A549 (cell line): ENCODE data around the gene DGKH. TPM values are rescaled to one million over a fixed set of nuclear protein-coding genes. Genes with fewer than 3 reads are reported as not detected.

Source experiments
- ATAC-seq, 2 experiments: fragments of 200-7000 bp in 1 of 2; fragments of >200 bp in 1 of 2; cut with Nextera tagmentation in 1 of 2; cut with Tn5 transposase in 1 of 2; 3 replicates each; pipeline versions ENCODE4 v1.8.0 to v1.9.1; 2018 to 2020; ENCODE audit warnings: mild to moderate bottlenecking in 1 of 2, moderate library complexity in 1 of 2
- CTCF ChIA-PET: fragments of 300-600 bp; sonication (Branson Sonifier 250); formaldehyde crosslinking; extraction: SDS; loops from one replicate; lab custom pipeline; 2021; ENCODE audit warnings: antibody characterized with exemption, inconsistent platforms; lab: Yijun Ruan, JAX
- POLR2A ChIA-PET: fragments of 350-600 bp; formaldehyde crosslinking; extraction: SDS; loops from one replicate; lab custom pipeline; 2021; ENCODE audit warnings: antibody characterized with exemption, inconsistent platforms; lab: Yijun Ruan, JAX
- DNase-seq, 2 experiments: peaks; one replicate each; pipeline versions ENCODE4 v3.0.0 to v3.0.0-alpha.2; 2011 to 2016; ENCODE audit warnings: low read depth in 1 of 2, low spot score in 1 of 2
- FAIRE-seq: peaks from 2 replicates; lab custom pipeline; 2011; peaks lifted over from hg19 to GRCh38; lab: Jason Lieb, UNC
- H3K27ac ChIP-seq, 2 experiments: fragments of >200 bp; sonication (Bioruptor Twin); formaldehyde crosslinking; 3 replicates each; pipeline ENCODE4 v1.5.1; 2016 to 2017
- H3K4me1 ChIP-seq: fragments of >200 bp; sonication (Bioruptor Twin); formaldehyde crosslinking; 3 replicates; pipeline ENCODE4 v1.6.1; 2016
- H3K4me2 ChIP-seq: fragments of >200 bp; sonication (Bioruptor Twin); formaldehyde crosslinking; 3 replicates; pipeline ENCODE4 v1.6.1; 2016
- H3K4me3 ChIP-seq: fragments of >200 bp; sonication (Bioruptor Twin); formaldehyde crosslinking; 3 replicates; pipeline ENCODE4 v1.5.1; 2016
- H3K9me3 ChIP-seq: fragments of >200 bp; sonication (Bioruptor Twin); formaldehyde crosslinking; 3 replicates; pipeline ENCODE4 v1.6.1; 2016
- CHD4 ChIP-seq: fragments of 200-600 bp; sonication (generic); IDR thresholded peaks from 2 replicates; pipeline ENCODE4 v1.6.1; 2016; ENCODE audit warnings: antibody characterized with exemption, mild to moderate bottlenecking, borderline replicate concordance
- CTCF ChIP-seq: fragments of >200 bp; sonication (Bioruptor Twin); formaldehyde crosslinking; IDR thresholded peaks from 3 replicates; pipeline ENCODE4 v1.5.1; 2016
- E2F6 ChIP-seq: IDR thresholded peaks from 2 replicates; pipeline ENCODE4 v1.6.1; 2012; ENCODE audit warnings: low read depth, borderline replicate concordance
- ELK1 ChIP-seq: fragments of 150-350 bp; IDR thresholded peaks from 2 replicates; pipeline ENCODE4 v1.6.1; 2014; ENCODE audit warnings: low read depth, mild to moderate bottlenecking, low read length
- FOXS1 ChIP-seq: fragments of 250-450 bp; sonication (Bioruptor Pico); IDR thresholded peaks from 2 replicates; pipeline ENCODE4 v1.5.0; 2020; ENCODE audit warnings: mild to moderate bottlenecking, moderate library complexity
- HDAC2 ChIP-seq: fragments of 200-600 bp; sonication (generic); IDR thresholded peaks from 2 replicates; pipeline ENCODE4 v1.6.1; 2016
- POLR2A ChIP-seq: IDR thresholded peaks from 2 replicates; pipeline ENCODE4 v1.6.1; 2012; ENCODE audit warnings: mild to moderate bottlenecking, low read length
- REST ChIP-seq: fragments of 200-600 bp; sonication (generic); IDR thresholded peaks from 2 replicates; pipeline ENCODE4 v1.6.1; 2016; ENCODE audit warnings: antibody characterized with exemption, mild to moderate bottlenecking, moderate library complexity
- ZSCAN20 ChIP-seq: fragments of 250-450 bp; sonication (Bioruptor Pico); IDR thresholded peaks from 2 replicates; pipeline ENCODE4 v1.8.0; 2022; ENCODE audit warnings: mild to moderate bottlenecking, moderate library complexity
- WGBS: methylation state at CpG from one replicate; pipeline ENCODE4 v1.1.6; 2017; ENCODE audit errors: missing lambda C conversion rate; 5-methylcytosine and 5-hydroxymethylcytosine counted together
- polyA plus RNA-seq, 4 experiments: library from polyadenylated mRNA; depleted of rRNA in 3 of 4; stranded (reverse); fragments of >200 nt; fragmentation: RNase III in 1 of 4; extraction: RNeasy Plus Mini Kit Qiagen cat#74134 plus additional on column Dnase treatment in 1 of 4; gene quantifications; 2 replicates in 3 of 4; 3 replicates in 1 of 4; pipeline ENCODE4 v1.2.3, GENCODE V29; 2011 to 2017
- TF ChIP-seq, protein P1 (sequence below): IDR thresholded peaks from 2 replicates; pipeline ENCODE4 v1.6.1; 2012

Gene DGKH
- polyA plus RNA-seq, 2 of the 4 experiments (the other 2 are of a cell fraction): 3.8 to 6.7 TPM

GRCh38 chr13:42048684-42049453 is 421 bp downstream of the DGKH start (continued):
- peak; percentile 15; the same call in 1 of the 3 replicates for TF ChIP-seq CTCF
- no peak for TF ChIP-seq ZSCAN20
- TF ChIP-seq POLR2A: peak; percentile 29

DNA sequence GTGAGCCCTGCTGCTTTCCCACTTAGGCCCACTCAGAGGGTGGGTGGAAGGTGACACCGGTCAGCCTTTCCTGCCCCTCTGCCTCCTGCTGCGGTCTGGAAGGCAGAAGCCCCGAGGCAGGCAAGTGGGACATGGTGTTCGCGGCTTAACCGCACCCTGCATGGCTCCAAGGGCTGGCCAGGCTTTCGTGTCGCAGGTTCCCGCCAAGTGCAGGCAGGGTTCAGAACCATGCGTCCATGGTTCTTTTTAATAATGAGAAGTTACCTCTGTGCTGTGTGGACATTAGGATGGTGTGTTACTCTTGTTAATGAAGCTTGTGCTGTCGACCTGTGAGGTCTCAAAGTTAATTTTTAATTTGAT is 986 bp downstream of the DGKH start:
- no peak for FAIRE-seq
- peak in 1 of 2 experiments; percentile 28; a peak in 3 of 6 replicates for ATAC-seq
- peak overlapping the region; percentile 64 for H3K4me3 ChIP-seq
- DNase-seq: no peak
- ChIA-PET CTCF (interaction anchor here (1.0 kb wide), 1 partner anchor 13 kb away, joined by 5 read pairs; no protein-coding TSS in a partner anchor), POLR2A (interaction anchor here (1.7 kb wide), 1 partner anchor 57 kb away, joined by 5 read pairs; no protein-coding TSS in a partner anchor)
- WGBS: 12% methylated on average over 8 of the region's 11 CpGs
- peaks cover 20% of the 10 kb centered on the region for H3K4me1 ChIP-seq
- H3K4me2 ChIP-seq: peak overlapping the region; percentile 71
- no peaks in the 10 kb centered on the region for H3K9me3 ChIP-seq
- peak overlapping the region; percentile 63 to 100 for H3K27ac ChIP-seq
- TF ChIP-seq REST (no peak), E2F6 (peak; percentile 86), HDAC2 (no peak)
- TF ChIP-seq, protein P1, sequence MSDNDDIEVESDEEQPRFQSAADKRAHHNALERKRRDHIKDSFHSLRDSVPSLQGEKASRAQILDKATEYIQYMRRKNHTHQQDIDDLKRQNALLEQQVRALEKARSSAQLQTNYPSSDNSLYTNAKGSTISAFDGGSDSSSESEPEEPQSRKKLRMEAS: peak; percentile 71

DNA sequence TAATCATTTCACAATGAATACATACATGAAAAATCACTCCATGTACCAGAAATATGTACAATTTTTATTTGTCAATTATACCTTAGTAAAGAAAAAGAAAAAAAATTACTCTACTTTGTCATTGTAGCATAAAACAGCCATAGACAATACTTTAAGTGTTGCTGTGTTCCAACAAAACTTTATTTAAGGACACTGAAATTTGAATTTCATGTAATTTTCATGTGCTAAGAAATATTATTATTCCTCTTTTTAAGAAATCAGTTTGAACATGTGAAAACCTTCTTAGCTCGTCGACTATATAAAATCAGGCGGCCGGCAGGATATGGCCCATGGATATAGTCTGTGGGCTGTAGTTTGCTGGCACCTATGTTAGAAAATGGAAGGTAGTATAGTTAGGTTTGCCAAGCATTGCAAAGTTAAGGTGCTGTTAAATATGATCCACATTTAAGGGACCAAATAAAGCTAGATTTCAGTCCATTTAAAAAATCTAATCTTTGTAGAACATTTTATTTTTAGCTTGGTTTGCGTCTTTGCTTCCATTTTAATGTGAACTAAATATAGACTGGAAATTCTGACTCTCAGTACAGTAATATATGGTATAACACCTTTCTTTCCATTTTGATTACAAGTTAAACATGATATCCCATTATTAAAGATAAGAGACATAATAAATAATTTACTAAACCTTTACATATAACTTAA is 6.5 kb downstream of the DGKH start:
- POLR2A ChIA-PET: no interaction called here
- no peak for ATAC-seq
- DNase-seq: no peak
- Histone ChIP-seq H3K27ac (no peak overlapping the region), H3K9me3 (no peaks in the 10 kb centered on the region), H3K4me3 (no peak overlapping the region), H3K4me1 (peaks cover 11% of the 10 kb centered on the region; the same call in 2 of the 3 replicates), H3K4me2 (no peak overlapping the region)
- CTCF ChIA-PET: no interaction called here
- no peak for FAIRE-seq
- WGBS: 89% methylated on average over 5 of the region's 5 CpGs
- TF ChIP-seq ELK1 (no peak), CHD4 (no peak), FOXS1 (CRISPR knock-in tag) (no peak)
